GM15510 (cell line): ENCODE measurements around the gene FLT4.

Experiments used
- POLR2A ChIP-seq: IDR thresholded peaks from 3 replicates; pipeline ENCODE4 v1.6.1; 2011; ENCODE audit warnings: borderline replicate concordance; ENCODE audit not compliant: insufficient read length; ENCODE audit errors: extremely low read depth

Gene FLT4

DNA sequence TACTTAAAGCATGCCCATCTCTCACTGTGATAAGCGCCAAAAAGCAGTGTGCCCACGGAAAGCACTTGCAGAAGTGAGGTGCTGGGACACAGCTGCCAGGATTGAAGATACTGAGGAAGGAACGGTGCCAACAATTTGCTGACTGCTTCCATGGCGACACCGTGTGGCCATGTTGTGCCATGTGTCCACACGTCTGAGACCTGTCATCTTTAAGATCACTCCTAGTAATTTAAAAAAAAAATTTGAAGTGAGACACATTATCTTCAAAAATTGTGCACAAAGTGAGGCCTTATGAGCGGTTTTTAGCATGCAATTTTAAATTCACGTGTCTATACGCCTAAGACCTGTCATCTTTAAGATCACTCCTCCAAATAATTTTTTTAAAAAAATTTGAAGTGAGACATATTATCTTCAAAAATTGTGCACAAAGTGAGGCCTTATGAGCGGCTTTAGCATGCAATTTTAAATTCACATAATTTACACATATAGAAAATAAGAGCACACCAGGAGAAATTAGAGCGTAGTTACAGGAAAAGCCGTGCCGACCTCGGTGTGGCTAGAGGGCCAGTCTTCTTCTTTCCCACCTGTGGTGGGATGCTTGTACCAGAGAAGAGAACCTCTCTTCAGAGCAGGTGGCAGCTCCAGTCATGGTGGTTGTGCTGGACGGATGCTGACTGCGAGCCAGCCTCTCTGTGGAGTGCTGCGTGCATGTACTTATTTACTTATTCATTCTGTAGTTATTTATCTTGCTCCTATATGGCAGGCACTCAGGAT is 21.4 kb upstream of the FLT4 start:
- no peak for TF ChIP-seq POLR2A

- TF ChIP-seq POLR2A: no peak
Measured at GRCh38 chr5:180670157-180670556, 20.8 kb upstream of the FLT4 start.

DNA sequence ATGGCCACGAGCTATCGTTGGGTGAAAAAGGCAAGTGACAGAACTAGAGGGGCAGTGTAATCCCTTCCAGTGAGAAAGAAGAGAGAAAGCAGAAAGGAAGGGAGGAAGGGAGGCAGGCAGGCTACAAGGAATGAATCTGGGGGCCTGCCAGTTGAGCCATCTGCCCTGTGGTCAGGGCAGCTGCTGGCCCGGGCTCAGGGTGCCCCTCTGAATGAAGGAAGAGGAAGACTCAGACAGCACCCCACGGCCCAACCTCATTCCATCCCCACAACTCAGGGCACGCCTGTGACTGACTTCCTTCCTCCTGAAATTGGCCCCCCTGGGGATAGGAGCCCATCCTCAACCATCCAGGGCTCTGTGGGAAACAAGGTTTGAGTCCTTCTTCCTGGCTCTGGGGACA is 20.3 kb upstream of the FLT4 start:
- TF ChIP-seq POLR2A: no peak

DNA sequence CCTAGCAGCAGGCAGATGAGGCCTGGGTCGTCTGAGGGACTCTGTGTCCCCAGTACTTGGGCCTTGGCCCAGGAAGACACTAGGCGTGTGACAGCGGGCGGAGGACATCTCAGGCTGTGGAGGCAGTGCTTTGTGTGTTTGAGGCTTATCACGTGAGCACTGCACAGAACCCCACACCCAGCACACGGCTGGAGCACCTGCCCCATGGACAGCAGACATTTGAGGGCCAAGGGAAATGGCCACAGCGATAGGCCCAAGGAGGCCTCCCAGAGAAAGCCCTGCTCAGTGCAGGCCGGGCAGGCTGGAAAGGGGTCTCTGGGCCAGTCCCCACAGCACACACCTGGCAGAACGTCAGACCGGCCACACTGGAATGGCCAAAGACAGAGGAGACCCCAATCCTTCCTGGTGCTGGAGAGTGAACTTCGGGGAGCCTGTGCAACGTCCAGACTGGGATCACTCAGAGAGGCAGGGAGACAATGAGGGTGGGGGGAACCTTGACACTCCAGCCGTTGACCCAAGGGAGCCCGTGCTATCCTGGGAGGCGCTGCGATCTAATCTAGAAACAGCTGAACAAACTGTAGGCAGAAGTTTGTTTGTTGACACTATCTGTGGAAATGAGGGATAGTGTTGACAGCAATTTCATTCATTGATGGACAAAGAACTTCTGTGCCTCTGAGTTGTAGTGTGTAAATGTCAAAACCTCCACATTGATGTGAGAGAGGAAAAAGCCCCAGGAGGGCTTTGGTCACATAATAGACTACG is 19.6 kb upstream of the FLT4 start:
- no peak for TF ChIP-seq POLR2A

- TF ChIP-seq POLR2A: no peak
Measured at GRCh38 chr5:180666812-180667211, 17.4 kb upstream of the FLT4 start.

DNA sequence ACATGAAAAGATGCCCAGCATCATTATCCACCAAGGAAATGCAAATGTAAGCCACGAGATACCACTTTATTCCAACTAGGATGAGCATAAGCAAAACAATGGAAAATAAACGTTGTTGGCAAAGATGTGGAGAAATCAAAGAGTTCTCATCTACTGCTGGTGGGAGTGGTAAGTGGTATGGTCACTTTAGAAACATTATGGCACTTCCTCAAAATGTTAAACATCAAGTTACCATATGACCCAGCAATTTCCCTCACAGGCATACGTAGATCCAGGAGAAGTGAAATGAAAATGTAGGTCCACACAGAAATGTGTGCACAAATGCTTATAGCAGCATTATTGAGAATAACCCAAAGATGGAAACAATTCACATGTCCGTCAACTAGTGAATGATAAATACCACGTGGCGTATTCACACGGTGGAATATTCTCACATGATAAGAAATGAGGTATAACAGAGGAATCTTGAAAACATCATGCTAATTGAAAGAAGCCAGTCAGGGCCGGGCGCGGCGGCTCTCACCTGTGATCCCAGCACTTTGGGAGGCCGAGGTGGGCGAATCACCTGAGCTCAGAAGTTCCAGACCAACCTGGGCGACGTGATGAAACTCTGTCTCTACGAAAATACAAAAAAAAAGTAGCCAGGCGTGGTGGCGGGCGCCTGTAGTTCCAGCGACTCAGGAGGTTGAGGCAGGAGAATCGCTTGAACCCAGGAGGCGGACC is 16.4 kb upstream of the FLT4 start:
- TF ChIP-seq POLR2A: no peak

GRCh38 chr5:180658774-180659564 is 9.6 kb upstream of the FLT4 start:
- no peak for TF ChIP-seq POLR2A

DNA sequence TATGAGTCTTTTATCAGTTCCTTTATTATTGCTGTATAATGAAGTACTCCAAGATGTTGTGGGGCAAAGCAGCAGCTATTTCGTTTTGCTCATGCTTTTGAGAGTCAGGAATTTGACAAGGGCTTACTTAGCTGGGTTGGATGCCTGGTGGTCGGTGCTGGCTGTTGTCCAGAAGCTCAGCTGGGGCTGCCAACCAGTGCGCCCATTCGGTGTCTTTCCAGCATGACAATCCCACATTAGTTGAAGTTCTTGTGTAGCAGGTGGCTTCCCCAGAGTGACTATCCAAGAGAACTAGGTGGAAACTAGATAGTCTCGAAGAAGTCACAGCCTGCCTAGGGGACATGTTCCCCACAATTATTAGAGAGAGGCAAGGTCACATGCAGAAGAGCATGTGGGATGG is 3.4 kb upstream of the FLT4 start:
- no peak for TF ChIP-seq POLR2A

- TF ChIP-seq POLR2A: no peak
Measured at GRCh38 chr5:180652346-180652745, 2.9 kb upstream of the FLT4 start.

DNA sequence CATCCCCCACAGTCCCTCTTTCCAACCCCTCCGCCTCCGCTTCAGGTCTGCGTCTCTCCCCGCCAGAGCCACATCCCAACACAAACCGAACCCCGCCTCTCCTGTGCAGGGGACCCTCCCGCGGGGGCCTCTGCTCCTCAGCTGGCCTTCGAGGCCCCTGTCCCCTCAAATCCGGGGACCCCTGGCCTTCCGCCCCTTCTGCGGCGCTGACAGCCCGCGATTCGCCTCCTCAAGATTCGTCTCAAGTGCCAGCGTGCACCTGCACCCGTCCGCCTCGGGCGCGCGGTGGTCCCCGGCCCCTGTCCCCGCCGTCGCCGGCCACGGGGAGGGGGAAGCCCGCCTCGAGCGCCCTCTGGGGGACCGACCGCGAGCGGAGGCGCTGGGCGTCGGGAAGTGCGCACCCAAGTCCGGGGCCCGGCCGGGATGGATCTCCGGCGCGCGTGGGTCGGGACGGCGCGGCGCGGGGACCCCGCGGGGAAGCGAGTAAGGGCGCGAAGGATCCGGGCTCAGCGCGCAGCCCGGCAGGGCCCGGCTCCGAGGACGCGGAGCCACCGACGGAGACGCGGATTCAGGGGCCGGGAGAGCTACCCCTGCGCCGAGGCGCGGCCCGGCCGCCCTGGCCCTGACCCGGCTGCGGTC is 623 bp downstream of the FLT4 start:
- no peak for TF ChIP-seq POLR2A

GRCh38 chr5:180647941-180648500 is 1.4 kb downstream of the FLT4 start:
- no peak for TF ChIP-seq POLR2A

- no peak for TF ChIP-seq POLR2A
Measured at GRCh38 chr5:180647465-180647864, 1.9 kb downstream of the FLT4 start.

GRCh38 chr5:180646963-180647305 is 2.5 kb downstream of the FLT4 start:
- TF ChIP-seq POLR2A: no peak
